HG03442 (cell line): Measurements from ENCODE around the gene CACNG1.
"Not testable (repeated sequence)": the region's sequence is repeated elsewhere in the genome, so short reads cannot be mapped to it uniquely, and the experiment has no call there.

Experiments used
- ATAC-seq: cut with Tn5 transposase; IDR thresholded peaks from one replicate; pipeline ENCODE4 v1.9.1; 2021; ENCODE audit warnings: mild to moderate bottlenecking, moderate library complexity; ENCODE audit not compliant: unreplicated experiment

Gene CACNG1

DNA sequence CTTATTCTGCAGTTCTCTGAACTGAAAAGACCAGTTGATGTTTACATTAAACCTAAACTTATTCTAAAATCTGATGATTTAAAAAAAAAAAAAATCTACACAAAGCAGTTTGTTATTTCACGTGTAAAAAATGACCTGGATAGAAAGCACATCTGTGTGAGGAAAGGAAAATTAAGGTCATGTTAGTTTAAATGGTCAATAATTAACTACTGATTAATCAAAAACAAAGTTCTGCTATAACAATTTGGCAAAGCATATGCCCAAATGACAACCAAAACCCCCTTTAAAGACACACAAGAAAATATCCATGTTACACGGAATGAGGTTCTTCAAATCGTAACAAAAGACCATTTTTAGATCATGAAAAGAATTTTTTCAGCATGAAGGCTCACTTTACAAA is 30.4 kb downstream of the CACNG1 start:
- ATAC-seq = no peak

GRCh38 chr17:67076290-67076689 is 31.9 kb downstream of the CACNG1 start:
- ATAC-seq = no peak

GRCh38 chr17:67078292-67078691 is 33.9 kb downstream of the CACNG1 start:
- ATAC-seq = no peak

- no peak for ATAC-seq
These were observed 35.1 kb downstream of the CACNG1 start for GRCh38 chr17:67079491-67079890.

GRCh38 chr17:67080804-67081203 is 36.5 kb downstream of the CACNG1 start:
- ATAC-seq = peak; percentile 45

DNA sequence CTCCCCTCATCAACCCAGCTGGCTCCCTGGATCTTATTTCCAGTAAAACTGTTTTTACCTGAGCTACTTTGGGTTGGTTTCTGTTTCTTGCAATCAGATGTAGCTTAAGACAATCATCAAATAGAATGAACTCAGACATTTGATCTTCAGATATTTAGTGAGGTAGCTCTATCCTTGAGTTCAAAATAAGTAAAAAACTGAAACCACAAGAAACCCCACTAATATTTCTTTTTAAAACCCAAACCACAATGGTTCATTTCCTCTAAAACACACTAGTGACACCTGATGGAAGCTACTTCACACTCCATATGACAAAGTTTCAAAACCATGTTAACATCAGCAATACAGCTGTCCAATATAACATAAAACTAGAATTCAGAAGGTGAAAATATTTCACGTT is 37.8 kb downstream of the CACNG1 start:
- ATAC-seq = no peak

- ATAC-seq = no peak
These were observed 41.1 kb downstream of the CACNG1 start for GRCh38 chr17:67085406-67085805.

DNA sequence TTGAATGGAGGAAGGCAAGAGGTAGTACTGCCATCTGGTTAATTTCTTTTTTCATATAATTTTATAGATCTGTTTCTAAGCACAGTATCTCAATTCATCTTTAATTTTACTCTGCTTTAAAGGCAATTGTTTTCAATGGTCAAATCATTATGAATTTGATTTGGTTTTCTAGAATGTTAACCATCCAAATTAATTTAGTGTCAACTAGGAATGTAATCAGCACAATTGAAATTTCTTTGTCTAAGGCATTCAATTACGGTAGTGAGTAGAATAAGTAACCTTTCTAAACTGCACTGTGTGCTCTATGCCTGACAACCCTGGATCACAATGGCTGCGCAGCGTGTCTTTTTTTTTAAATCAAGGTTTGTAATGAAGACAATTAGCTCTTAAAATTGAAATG is 44.3 kb downstream of the CACNG1 start:
- no peak for ATAC-seq

DNA sequence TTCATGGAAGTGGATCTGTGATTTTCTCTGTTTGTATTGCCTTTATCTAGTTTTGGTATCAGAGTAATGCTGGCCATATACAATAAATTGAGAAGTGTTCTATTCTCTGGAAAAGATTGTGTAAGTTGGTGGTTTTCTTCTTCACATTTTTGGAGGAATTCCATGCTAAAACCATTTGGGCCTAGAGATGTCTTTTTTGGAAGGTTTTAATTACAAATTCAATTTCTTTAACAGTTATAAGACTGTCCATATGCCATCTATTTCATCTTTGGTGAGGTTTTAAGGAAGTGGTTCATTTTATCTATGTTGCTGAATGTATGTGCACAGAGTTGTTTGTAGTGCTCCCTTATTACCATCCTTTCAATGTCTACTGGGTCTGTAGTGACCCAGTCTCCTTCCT is 46.0 kb downstream of the CACNG1 start:
- ATAC-seq = no peak

DNA sequence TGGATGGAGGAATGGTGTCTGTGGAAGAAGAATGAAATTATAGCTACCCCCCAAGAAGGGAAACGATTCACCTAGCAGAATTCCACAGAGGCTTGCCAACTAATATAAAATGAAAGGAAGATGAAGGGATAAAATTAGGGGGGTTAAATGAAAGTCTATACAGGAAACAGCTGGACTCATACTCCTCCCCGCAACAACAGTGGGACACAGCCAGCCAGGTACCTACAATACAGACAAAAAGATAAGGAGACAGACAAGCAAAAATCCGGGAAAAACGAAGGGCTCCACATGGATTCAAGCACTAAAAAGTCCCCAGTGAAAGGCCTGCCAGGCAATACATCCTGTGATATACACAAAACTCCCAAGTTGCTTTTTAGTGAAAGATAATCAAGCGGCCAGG is 47.9 kb downstream of the CACNG1 start:
- no peak for ATAC-seq

DNA sequence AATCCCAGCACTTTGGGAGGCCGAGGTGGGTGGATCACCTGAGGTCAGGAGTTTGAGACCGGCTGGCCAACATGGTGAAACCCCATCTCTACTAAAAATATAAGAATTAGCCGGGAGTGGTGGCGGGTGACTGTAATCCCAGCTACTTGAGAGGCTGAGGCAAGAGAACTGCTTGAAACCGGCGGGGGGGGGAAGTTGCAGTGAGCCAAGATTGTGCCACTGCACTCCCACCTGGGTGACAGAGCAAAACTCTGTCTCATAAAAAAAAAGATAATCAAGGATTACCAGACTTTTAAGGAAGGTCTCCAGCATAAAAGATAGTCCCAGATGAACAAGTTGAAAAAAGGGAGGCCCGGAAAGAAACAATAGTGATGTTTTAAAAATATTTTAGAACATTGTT is 48.4 kb downstream of the CACNG1 start:
- ATAC-seq = not testable (repeated sequence)

- ATAC-seq = no peak
These were observed 49.0 kb downstream of the CACNG1 start for GRCh38 chr17:67093348-67093747.

DNA sequence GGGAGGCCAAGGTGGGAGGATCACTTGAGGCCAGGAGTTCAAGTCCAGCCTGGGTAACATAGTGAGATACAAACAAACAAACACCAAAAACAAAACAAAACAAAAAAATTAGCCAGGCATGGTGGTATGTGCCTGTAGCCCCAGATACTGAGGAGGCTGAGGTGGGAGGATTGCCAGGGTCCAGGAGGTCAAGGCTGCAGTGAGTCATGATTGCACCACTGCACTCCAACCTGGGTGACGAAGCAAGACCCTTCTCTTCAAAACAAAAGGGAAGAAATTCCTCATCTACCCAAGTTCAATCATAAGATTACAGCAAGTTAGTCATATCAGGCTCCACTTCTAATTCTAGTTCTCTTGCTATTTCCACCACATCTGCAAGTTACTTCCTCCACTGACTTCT is 50.9 kb downstream of the CACNG1 start:
- ATAC-seq = not testable (repeated sequence)

DNA sequence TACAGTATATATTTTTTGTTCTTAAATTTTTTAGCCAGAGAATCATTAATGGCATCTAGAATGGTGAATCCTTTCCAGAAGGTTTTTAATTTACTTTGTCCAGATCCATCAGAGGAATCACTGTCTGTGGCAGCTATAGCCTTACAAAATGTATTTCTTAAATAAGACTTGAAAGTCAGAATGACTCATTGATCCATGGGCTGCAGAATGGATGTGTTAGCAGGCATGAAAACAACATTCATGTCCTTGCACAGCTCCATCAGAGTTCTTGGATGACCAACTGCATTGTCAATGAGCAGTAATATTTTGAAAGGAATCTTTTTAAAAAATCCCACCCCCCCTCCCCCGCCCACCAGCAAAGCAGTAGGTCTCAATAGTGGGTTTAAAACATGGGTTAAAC is 51.4 kb downstream of the CACNG1 start:
- no peak for ATAC-seq

- no peak for ATAC-seq
These were observed 52.3 kb downstream of the CACNG1 start for GRCh38 chr17:67096609-67097008.

- ATAC-seq = no peak
These were observed 53.7 kb downstream of the CACNG1 start for GRCh38 chr17:67098006-67098405.

- not testable (repeated sequence) for ATAC-seq
These were observed 60.3 kb downstream of the CACNG1 start for GRCh38 chr17:67104641-67105040.

GRCh38 chr17:67105213-67105612 is 60.9 kb downstream of the CACNG1 start:
- ATAC-seq = no peak
